GM21528 (cell line): Measurements from ENCODE around the gene ZNF185.

ENCODE experiments used
- ATAC-seq: cut with Tn5 transposase; IDR thresholded peaks from one replicate; pipeline ENCODE4 v1.9.1; 2021; ENCODE audit warnings: mild to moderate bottlenecking, moderate library complexity; ENCODE audit not compliant: unreplicated experiment, low FRiP score

ZNF185 gene

GRCh38 chrX:152897222-152898131, at the start of gene ZNF185:
Gene ZNF185 (plus strand): TSS chrX:152898067. CDS start chrX:152914490, 16,423 bp downstream.
- ATAC-seq: no peak

- no peak for ATAC-seq
Measured at GRCh38 chrX:152850465-152850864, 47.4 kb upstream of the ZNF185 start.

GRCh38 chrX:152853986-152854385, 43.9 kb upstream of the ZNF185 start:
- ATAC-seq: no peak

- no peak for ATAC-seq
Measured at GRCh38 chrX:152861116-152861515, 36.8 kb upstream of the ZNF185 start.

GRCh38 chrX:152861826-152862225, 36.0 kb upstream of the ZNF185 start:
- no peak for ATAC-seq

GRCh38 chrX:152865232-152865920, 32.5 kb upstream of the ZNF185 start:
- ATAC-seq: no peak

GRCh38 chrX:152866386-152866785, 31.5 kb upstream of the ZNF185 start:
- no peak for ATAC-seq

GRCh38 chrX:152869972-152870371, 27.9 kb upstream of the ZNF185 start:
- ATAC-seq: no peak

- ATAC-seq: no peak
Measured at GRCh38 chrX:152871260-152871659, 26.6 kb upstream of the ZNF185 start.

GRCh38 chrX:152872522-152872921, 25.3 kb upstream of the ZNF185 start:
- ATAC-seq: no peak

GRCh38 chrX:152873361-152873760, 24.5 kb upstream of the ZNF185 start:
- ATAC-seq: no peak

- ATAC-seq: no peak
Measured at GRCh38 chrX:152876931-152877840, 20.7 kb upstream of the ZNF185 start.

GRCh38 chrX:152878976-152879755, 18.7 kb upstream of the ZNF185 start:
- ATAC-seq: no peak

GRCh38 chrX:152881289-152881688, 16.6 kb upstream of the ZNF185 start:
- ATAC-seq: no peak

GRCh38 chrX:152884171-152884570, 13.7 kb upstream of the ZNF185 start:
- ATAC-seq: no peak

GRCh38 chrX:152886716-152887115, 11.2 kb upstream of the ZNF185 start:
- ATAC-seq: no peak

GRCh38 chrX:152892499-152892898, 5.4 kb upstream of the ZNF185 start:
- ATAC-seq: no peak

GRCh38 chrX:152892999-152893891, 4.6 kb upstream of the ZNF185 start:
- ATAC-seq: no peak
